Measurements from ENCODE around the gene ARHGEF7. TPM values are rescaled to one million over a fixed set of nuclear protein-coding genes. Genes with fewer than 3 reads are reported as not detected.
A peak's percentile ranks its signal among the peaks of the same experiment; 100 is the strongest.

Gene ARHGEF7
- total RNA-seq, 1 experiment from 2014 or later, result 47.3 TPM

DNA sequence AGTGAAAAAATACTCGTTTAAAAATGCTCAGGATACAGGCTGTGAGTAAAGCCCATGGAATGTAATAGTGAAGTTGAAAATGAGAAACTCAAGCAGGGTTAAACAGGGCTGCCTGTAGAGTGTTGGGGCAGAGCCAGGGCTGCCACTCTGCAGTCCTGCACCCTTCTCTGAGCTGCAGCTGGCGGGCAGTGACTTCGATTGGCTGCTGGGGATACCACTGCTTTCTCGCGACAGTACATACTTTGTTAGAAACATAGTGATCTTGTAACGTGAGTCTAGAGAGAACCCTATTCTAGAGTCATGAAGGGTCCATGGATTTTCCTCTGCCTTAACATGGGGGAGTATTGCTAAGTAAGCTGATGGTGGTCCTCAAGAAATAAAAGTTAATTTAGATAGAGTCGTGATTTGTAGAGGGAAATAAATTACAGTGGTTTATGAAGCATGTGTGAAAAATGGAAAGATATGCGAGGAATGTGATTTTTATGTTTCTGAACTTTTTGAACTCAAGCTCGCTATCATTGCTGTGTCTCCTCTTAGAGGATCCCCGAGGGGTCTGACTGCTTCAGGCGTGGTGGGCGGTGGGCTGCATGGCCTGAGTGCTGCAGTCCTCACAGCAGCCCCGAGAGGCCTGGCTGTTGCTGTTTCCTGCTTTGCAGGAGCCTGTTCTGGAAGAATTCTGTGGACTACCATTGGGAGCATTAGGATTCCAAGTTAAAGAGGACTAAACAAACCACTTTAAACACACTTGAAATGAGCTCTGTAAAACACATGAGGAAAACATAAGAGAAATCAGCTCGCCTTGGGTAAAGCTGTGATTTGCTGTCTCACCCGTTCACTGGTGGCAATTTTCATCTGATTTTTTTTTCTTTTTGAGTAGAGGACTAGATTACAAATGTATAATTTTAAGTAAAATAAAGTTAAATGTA lies 95.7 kb downstream of the ARHGEF7 start:
- ChIA-PET POLR2A (no interaction called here), CTCF (interaction anchor here (1.1 to 2.0 kb wide), 4 partner anchors 11 to 143 kb away, joined by 3 to 5 read pairs (median 4); no protein-coding TSS in a partner anchor)
- Mint-ChIP-seq H3K27me3 (ENCODE audit: low read depth) (no peaks in the 10 kb centered on the region), H3K9me3 (no peaks in the 10 kb centered on the region), H3K4me3 (no peak overlapping the region), H3K36me3 (peaks cover 3% of the 10 kb centered on the region), H3K27ac (peak overlapping the region; percentile 78), H3K4me1 (peaks cover 72% of the 10 kb centered on the region)
- DNase-seq (ENCODE audit: low spot score) (no peak), ATAC-seq (peak; percentile 36)
- TF ChIP-seq, protein P1, sequence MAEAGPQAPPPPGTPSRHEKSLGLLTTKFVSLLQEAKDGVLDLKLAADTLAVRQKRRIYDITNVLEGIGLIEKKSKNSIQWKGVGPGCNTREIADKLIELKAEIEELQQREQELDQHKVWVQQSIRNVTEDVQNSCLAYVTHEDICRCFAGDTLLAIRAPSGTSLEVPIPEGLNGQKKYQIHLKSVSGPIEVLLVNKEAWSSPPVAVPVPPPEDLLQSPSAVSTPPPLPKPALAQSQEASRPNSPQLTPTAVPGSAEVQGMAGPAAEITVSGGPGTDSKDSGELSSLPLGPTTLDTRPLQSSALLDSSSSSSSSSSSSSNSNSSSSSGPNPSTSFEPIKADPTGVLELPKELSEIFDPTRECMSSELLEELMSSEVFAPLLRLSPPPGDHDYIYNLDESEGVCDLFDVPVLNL (CRISPR knock-in tag; IDR thresholded peaks at IDR 0.05; ENCODE audit: borderline replicate concordance, low read depth), result no peak
- TF ChIP-seq, protein P2, sequence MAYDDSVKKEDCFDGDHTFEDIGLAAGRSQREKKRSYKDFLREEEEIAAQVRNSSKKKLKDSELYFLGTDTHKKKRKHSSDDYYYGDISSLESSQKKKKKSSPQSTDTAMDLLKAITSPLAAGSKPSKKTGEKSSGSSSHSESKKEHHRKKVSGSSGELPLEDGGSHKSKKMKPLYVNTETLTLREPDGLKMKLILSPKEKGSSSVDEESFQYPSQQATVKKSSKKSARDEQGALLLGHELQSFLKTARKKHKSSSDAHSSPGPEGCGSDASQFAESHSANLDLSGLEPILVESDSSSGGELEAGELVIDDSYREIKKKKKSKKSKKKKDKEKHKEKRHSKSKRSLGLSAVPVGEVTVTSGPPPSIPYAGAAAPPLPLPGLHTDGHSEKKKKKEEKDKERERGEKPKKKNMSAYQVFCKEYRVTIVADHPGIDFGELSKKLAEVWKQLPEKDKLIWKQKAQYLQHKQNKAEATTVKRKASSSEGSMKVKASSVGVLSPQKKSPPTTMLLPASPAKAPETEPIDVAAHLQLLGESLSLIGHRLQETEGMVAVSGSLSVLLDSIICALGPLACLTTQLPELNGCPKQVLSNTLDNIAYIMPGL (CRISPR knock-in tag; IDR thresholded peaks at IDR 0.05), result no peak
- TF ChIP-seq, protein P3, sequence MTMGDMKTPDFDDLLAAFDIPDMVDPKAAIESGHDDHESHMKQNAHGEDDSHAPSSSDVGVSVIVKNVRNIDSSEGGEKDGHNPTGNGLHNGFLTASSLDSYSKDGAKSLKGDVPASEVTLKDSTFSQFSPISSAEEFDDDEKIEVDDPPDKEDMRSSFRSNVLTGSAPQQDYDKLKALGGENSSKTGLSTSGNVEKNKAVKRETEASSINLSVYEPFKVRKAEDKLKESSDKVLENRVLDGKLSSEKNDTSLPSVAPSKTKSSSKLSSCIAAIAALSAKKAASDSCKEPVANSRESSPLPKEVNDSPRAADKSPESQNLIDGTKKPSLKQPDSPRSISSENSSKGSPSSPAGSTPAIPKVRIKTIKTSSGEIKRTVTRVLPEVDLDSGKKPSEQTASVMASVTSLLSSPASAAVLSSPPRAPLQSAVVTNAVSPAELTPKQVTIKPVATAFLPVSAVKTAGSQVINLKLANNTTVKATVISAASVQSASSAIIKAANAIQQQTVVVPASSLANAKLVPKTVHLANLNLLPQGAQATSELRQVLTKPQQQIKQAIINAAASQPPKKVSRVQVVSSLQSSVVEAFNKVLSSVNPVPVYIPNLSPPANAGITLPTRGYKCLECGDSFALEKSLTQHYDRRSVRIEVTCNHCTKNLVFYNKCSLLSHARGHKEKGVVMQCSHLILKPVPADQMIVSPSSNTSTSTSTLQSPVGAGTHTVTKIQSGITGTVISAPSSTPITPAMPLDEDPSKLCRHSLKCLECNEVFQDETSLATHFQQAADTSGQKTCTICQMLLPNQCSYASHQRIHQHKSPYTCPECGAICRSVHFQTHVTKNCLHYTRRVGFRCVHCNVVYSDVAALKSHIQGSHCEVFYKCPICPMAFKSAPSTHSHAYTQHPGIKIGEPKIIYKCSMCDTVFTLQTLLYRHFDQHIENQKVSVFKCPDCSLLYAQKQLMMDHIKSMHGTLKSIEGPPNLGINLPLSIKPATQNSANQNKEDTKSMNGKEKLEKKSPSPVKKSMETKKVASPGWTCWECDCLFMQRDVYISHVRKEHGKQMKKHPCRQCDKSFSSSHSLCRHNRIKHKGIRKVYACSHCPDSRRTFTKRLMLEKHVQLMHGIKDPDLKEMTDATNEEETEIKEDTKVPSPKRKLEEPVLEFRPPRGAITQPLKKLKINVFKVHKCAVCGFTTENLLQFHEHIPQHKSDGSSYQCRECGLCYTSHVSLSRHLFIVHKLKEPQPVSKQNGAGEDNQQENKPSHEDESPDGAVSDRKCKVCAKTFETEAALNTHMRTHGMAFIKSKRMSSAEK (CRISPR knock-in tag; IDR thresholded peaks at IDR 0.05; ENCODE audit: borderline replicate concordance), result no peak
- TF ChIP-seq FOXP1 (CRISPR knock-in tag; IDR thresholded peaks at IDR 0.05; ENCODE audit: borderline replicate concordance), result no peak

- Mint-ChIP-seq H3K27me3 (ENCODE audit: low read depth) (no peaks in the 10 kb centered on the region), H3K4me1 (peaks cover 75% of the 10 kb centered on the region), H3K4me3 (peak overlapping the region; percentile 8; the same call in 1 of the 2 replicates), H3K27ac (peak overlapping the region; percentile 92), H3K9me3 (no peaks in the 10 kb centered on the region), H3K36me3 (no peaks in the 10 kb centered on the region)
- POLR2A ChIA-PET, result interaction anchor here (1.1 kb wide), 1 partner anchor 9 kb away, joined by 3 read pairs; no protein-coding TSS in a partner anchor
- ATAC-seq (peak; percentile 26), DNase-seq (ENCODE audit: low spot score) (no peak)
- CTCF ChIA-PET, result interaction anchor here (1.1 to 2.0 kb wide), 4 partner anchors 10 to 144 kb away, joined by 3 to 5 read pairs (median 4); no protein-coding TSS in a partner anchor
- TF ChIP-seq ZNF512 (CRISPR knock-in tag; IDR thresholded peaks at IDR 0.05; ENCODE audit: borderline replicate concordance) (no peak), SMAD4 (CRISPR knock-in tag; IDR thresholded peaks at IDR 0.05) (no peak), SMAD3 (CRISPR knock-in tag; IDR thresholded peaks at IDR 0.05; ENCODE audit: borderline replicate concordance) (no peak), E2F5 (CRISPR knock-in tag; IDR thresholded peaks at IDR 0.05) (no peak), STAT6 (CRISPR knock-in tag; conservative IDR thresholded peaks at IDR 0.05; ENCODE audit: low read depth) (no peak)
- TF ChIP-seq, protein P4, sequence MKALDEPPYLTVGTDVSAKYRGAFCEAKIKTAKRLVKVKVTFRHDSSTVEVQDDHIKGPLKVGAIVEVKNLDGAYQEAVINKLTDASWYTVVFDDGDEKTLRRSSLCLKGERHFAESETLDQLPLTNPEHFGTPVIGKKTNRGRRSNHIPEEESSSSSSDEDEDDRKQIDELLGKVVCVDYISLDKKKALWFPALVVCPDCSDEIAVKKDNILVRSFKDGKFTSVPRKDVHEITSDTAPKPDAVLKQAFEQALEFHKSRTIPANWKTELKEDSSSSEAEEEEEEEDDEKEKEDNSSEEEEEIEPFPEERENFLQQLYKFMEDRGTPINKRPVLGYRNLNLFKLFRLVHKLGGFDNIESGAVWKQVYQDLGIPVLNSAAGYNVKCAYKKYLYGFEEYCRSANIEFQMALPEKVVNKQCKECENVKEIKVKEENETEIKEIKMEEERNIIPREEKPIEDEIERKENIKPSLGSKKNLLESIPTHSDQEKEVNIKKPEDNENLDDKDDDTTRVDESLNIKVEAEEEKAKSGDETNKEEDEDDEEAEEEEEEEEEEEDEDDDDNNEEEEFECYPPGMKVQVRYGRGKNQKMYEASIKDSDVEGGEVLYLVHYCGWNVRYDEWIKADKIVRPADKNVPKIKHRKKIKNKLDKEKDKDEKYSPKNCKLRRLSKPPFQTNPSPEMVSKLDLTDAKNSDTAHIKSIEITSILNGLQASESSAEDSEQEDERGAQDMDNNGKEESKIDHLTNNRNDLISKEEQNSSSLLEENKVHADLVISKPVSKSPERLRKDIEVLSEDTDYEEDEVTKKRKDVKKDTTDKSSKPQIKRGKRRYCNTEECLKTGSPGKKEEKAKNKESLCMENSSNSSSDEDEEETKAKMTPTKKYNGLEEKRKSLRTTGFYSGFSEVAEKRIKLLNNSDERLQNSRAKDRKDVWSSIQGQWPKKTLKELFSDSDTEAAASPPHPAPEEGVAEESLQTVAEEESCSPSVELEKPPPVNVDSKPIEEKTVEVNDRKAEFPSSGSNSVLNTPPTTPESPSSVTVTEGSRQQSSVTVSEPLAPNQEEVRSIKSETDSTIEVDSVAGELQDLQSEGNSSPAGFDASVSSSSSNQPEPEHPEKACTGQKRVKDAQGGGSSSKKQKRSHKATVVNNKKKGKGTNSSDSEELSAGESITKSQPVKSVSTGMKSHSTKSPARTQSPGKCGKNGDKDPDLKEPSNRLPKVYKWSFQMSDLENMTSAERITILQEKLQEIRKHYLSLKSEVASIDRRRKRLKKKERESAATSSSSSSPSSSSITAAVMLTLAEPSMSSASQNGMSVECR (CRISPR knock-in tag; IDR thresholded peaks at IDR 0.05; ENCODE audit: borderline replicate concordance), result no peak
These were observed 96.8 kb downstream of the ARHGEF7 start for GRCh38 chr13:111211789-111212516.
